HepG2 (cell line): ENCODE measurements around the gene LDLRAD4. TPM values are rescaled to one million over a fixed set of nuclear protein-coding genes. Genes with fewer than 3 reads are reported as not detected.

ENCODE experiments used
- ATAC-seq: fragments of 200-7000 bp; cut with Tn5 transposase; 3 replicates; pipeline ENCODE4 v1.9.1; 2020; ENCODE audit warnings: mild to moderate bottlenecking, moderate library complexity
- BruUV-seq: library from RNA; stranded (reverse); fragments of 400-500 nt; replicated peaks from 2 replicates; lab custom pipeline; 2021; lab: Mats Ljungman, UMichigan
- CTCF ChIA-PET: fragments of 300-600 bp; formaldehyde crosslinking; extraction: SDS; loops from one replicate; lab custom pipeline; 2021; ENCODE audit warnings: low total read pairs, inconsistent platforms, low intra/inter-chr PET ratio; lab: Yijun Ruan, JAX
- POLR2A ChIA-PET: fragments of 350-600 bp; sonication (Branson Sonifier 250); formaldehyde crosslinking; loops from one replicate; lab custom pipeline; 2020; ENCODE audit warnings: antibody characterized with exemption, inconsistent platforms; lab: Yijun Ruan, JAX
- DNase-seq: peaks from one replicate; pipeline ENCODE4 v3.0.0-alpha.2; 2015; ENCODE audit warnings: low spot score
- FAIRE-seq: peaks from 3 replicates; lab custom pipeline; 2011; peaks lifted over from hg19 to GRCh38; lab: Jason Lieb, UNC
- H2AFZ ChIP-seq: one replicate; pipeline ENCODE4 v1.6.1; 2011; ENCODE audit warnings: low read length, inconsistent platforms
- H3K27ac ChIP-seq: fragments of 300-600 bp; 3 replicates; pipeline ENCODE4 v1.8.0; 2011; ENCODE audit warnings: mixed run types, mild to moderate bottlenecking, mixed read lengths, low read length, inconsistent platforms; ENCODE audit not compliant: insufficient read depth; ENCODE audit errors: extremely low read length
- H3K27me3 ChIP-seq, 2 experiments: fragments of 200-600 bp in 1 of 2; 2 replicates in 1 of 2; 3 replicates in 1 of 2; pipeline versions ENCODE4 v1.6.0 to v1.8.0; 2011; ENCODE audit warnings: low read length in 2 of 2, mild to moderate bottlenecking in 2 of 2, moderate library complexity in 2 of 2, inconsistent platforms in 1 of 2; ENCODE audit not compliant: insufficient read depth in 2 of 2, control insufficient read depth in 1 of 2
- H3K36me3 ChIP-seq, 2 experiments: fragments of 200-600 bp in 1 of 2; replicated peaks in 1 of 2; 2 replicates in 1 of 2; 3 replicates in 1 of 2; pipeline versions ENCODE4 v1.5.1 to v1.8.0; 2011; ENCODE audit warnings: low read length in 2 of 2, inconsistent platforms in 1 of 2; ENCODE audit not compliant: insufficient read depth in 2 of 2, control insufficient read depth in 1 of 2
- H3K4me1 ChIP-seq: 2 replicates; pipeline ENCODE4 v1.5.1; 2012; ENCODE audit warnings: low read length, inconsistent platforms; ENCODE audit not compliant: insufficient read depth
- H3K4me2 ChIP-seq: 2 replicates; pipeline ENCODE4 v1.6.0; 2011; ENCODE audit warnings: low read depth, low read length, inconsistent platforms
- H3K4me3 ChIP-seq, 3 experiments: fragments of 200-600 bp in 1 of 3; sonication (generic), shearing (Covaris generic) in 1 of 3; replicated peaks in 1 of 3; 2 replicates each; pipeline ENCODE4 v1.5.1; 2011 to 2016; ENCODE audit warnings: low read length in 3 of 3, inconsistent platforms in 2 of 3, low read depth in 2 of 3, mild to moderate bottlenecking in 2 of 3, control low read depth in 1 of 3, mixed read lengths in 1 of 3; ENCODE audit not compliant: insufficient read depth in 1 of 3
- H3K79me2 ChIP-seq: one replicate; pipeline ENCODE4 v1.6.1; 2011; ENCODE audit warnings: low read length, inconsistent platforms; ENCODE audit not compliant: insufficient read depth
- H3K9ac ChIP-seq: 2 replicates; pipeline ENCODE4 v1.6.0; 2011; ENCODE audit warnings: mild to moderate bottlenecking, low read depth, low read length, inconsistent platforms; ENCODE audit not compliant: insufficient read depth
- H3K9me3 ChIP-seq: 2 replicates; pipeline ENCODE4 v1.5.1; 2012; ENCODE audit warnings: mild to moderate bottlenecking, low read length
- H4K20me1 ChIP-seq: 2 replicates; pipeline ENCODE4 v1.6.0; 2011; ENCODE audit warnings: inconsistent platforms, mild to moderate bottlenecking, low read length, moderate library complexity; ENCODE audit not compliant: insufficient read depth
- ATAD3A ChIP-seq: sonication (generic); formaldehyde crosslinking; IDR thresholded peaks from 2 replicates; pipeline ENCODE4 v1.4.0; 2020; ENCODE audit warnings: missing genetic modification reagents
- EHMT2 ChIP-seq: fragments of 200-600 bp; sonication (generic); IDR thresholded peaks from 2 replicates; pipeline ENCODE4 v1.7.0; 2017; ENCODE audit warnings: antibody characterized with exemption, low read depth, low read length, borderline replicate concordance
- EP300 ChIP-seq, 3 experiments: sonication (generic) in 1 of 3; formaldehyde crosslinking in 1 of 3; IDR thresholded peaks; 2 replicates each; pipeline versions ENCODE4 v1.5.1 to v1.6.1; 2011 to 2020; ENCODE audit warnings: low read depth in 2 of 3, low read length in 2 of 3, borderline replicate concordance in 1 of 3, improper control_type of control experiment in 1 of 3, mild to moderate bottlenecking in 1 of 3, missing genetic modification reagents in 1 of 3, moderate library complexity in 1 of 3
- ETV5 ChIP-seq: IDR thresholded peaks from 2 replicates; pipeline ENCODE4 v1.6.1; 2018; ENCODE audit warnings: missing biosample characterization, missing genetic modification reagents, inconsistent platforms, borderline replicate concordance
- IRF2 ChIP-seq: IDR thresholded peaks from 2 replicates; pipeline ENCODE4 v1.6.1; 2018; ENCODE audit warnings: missing genetic modification reagents, missing compliant biosample characterization
- KLF12 ChIP-seq: sonication (generic); formaldehyde crosslinking; IDR thresholded peaks from 2 replicates; pipeline ENCODE4 v1.4.0; 2020; ENCODE audit warnings: missing genetic modification reagents, borderline replicate concordance
- MYNN ChIP-seq: sonication (generic); formaldehyde crosslinking; IDR thresholded peaks from 2 replicates; pipeline ENCODE4 v1.4.0; 2020; ENCODE audit warnings: mild to moderate bottlenecking, low read depth, missing genetic modification reagents
- ZMYM2 ChIP-seq: sonication (generic); formaldehyde crosslinking; IDR thresholded peaks from 2 replicates; pipeline ENCODE4 v1.8.0; 2022; ENCODE audit warnings: mild to moderate bottlenecking, missing genetic modification reagents
- ZNF251 ChIP-seq: sonication (generic); formaldehyde crosslinking; IDR thresholded peaks from 2 replicates; pipeline ENCODE4 v1.9.0; 2021; ENCODE audit warnings: mild to moderate bottlenecking, missing genetic modification reagents
- ZNF572 ChIP-seq: sonication (generic); formaldehyde crosslinking; IDR thresholded peaks from 2 replicates; pipeline ENCODE4 v1.5.1; 2020; ENCODE audit warnings: mild to moderate bottlenecking, missing genetic modification reagents
- ZSCAN20 ChIP-seq: sonication (generic); formaldehyde crosslinking; IDR thresholded peaks from 2 replicates; pipeline ENCODE4 v1.4.0; 2020; ENCODE audit warnings: missing genetic modification reagents, mild to moderate bottlenecking, borderline replicate concordance
- ZSCAN25 ChIP-seq: sonication (generic); formaldehyde crosslinking; IDR thresholded peaks from 2 replicates; pipeline ENCODE4 v1.8.0; 2022; ENCODE audit warnings: mild to moderate bottlenecking, missing genetic modification reagents
- WGBS: methylation state at CpG from one replicate; pipeline ENCODE4 v1.1.6; 2017; ENCODE audit warnings: low lambda C conversion rate; 5-methylcytosine and 5-hydroxymethylcytosine counted together
- in situ Hi-C: cut with HindIII; loops from 2 replicates; pipeline ENCODE4 v1.10.0; 2017; ENCODE audit warnings: low pct_unique_long_range_greater_than_20kb; ENCODE audit not compliant: extremely low pct_ligation_motif_present
- intact Hi-C: fragments of 100-400 bp; cut with micrococcal nuclease; formaldehyde crosslinking; loops from one replicate; pipeline ENCODE4 v1.10.0; 2022; ENCODE audit not compliant: unreplicated experiment
- polyA plus RNA-seq, 8 experiments: library from polyadenylated mRNA; depleted of rRNA in 3 of 8; stranded (reverse) in 7 of 8; unstranded in 1 of 8; fragments of >200 nt; fragmentation: Illumina TruSeq in 4 of 8; extraction: Trizol in 4 of 8; gene quantifications; 2 replicates each; pipeline versions ENCODE4 v1.2.1 to v1.2.3, GENCODE V29; 2011 to 2016; ENCODE audit warnings: low read depth in 4 of 8, missing spikeins in 1 of 8, mixed read lengths in 1 of 8; ENCODE audit not compliant: insufficient read depth in 1 of 8
- total RNA-seq, 5 experiments: library from RNA; depleted of rRNA; stranded (reverse); fragments of >200 nt; fragmentation: Illumina TruSeq; extraction: Trizol; gene quantifications; 2 replicates each; pipeline ENCODE4 v1.2.3, GENCODE V29; 2016; ENCODE audit warnings: low read depth in 1 of 5
- TF ChIP-seq, protein P1 (sequence below): IDR thresholded peaks from 2 replicates; pipeline ENCODE4 v1.6.1; 2016; ENCODE audit warnings: missing compliant biosample characterization, missing genetic modification reagents, borderline replicate concordance
- TF ChIP-seq, protein P2 (sequence below): sonication (generic); formaldehyde crosslinking; IDR thresholded peaks from 2 replicates; pipeline ENCODE4 v1.5.0; 2020; ENCODE audit warnings: mild to moderate bottlenecking, missing genetic modification reagents, moderate library complexity
- TF ChIP-seq, protein P3 (sequence below): IDR thresholded peaks from 2 replicates; pipeline ENCODE4 v1.6.1; 2016; ENCODE audit warnings: low read depth, borderline replicate concordance

Gene LDLRAD4
- total and polyA plus RNA-seq, 2 of the 13 experiments (the other 11 are each of a cell fraction or from before 2014, with no cell fraction given): 13.6 to 20.9 TPM

DNA sequence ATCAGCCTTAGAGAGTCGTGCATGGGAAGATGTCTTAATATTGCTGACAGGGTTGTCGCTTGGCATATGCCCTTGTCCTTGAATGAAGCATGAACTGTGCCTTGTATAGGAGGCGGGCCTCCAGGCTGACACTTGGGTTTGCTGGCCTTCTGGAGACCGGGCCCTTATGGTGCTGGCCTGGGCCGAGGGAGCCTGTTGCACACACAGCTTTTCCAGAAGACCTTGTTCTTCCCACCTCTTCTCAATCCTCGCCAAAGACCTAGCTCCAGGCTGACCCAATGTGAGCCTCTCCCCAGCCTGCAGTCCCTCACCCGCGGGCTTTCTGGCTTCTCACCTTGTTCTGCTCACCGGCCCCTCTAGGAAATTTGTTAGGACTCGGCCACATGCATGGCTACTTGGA, 308.7 kb downstream of the LDLRAD4 start:
- WGBS: 92% methylated on average over 7 of the region's 10 CpGs
- intact Hi-C loops: no loop called here
- Histone ChIP-seq H3K9ac (no peak overlapping the region), H3K27ac (no peak overlapping the region), H4K20me1 (no peaks in the 10 kb centered on the region), H2AFZ (no peak overlapping the region), H3K79me2 (no peaks in the 10 kb centered on the region), H3K4me3 (no peak overlapping the region), H3K36me3 (no peaks in the 10 kb centered on the region; a peak in 1 of 5 replicates), H3K4me2 (no peak overlapping the region), H3K9me3 (no peaks in the 10 kb centered on the region), H3K27me3 (no peaks in the 10 kb centered on the region), H3K4me1 (peaks cover 1% of the 10 kb centered on the region)
- ChIA-PET POLR2A (no interaction called here), CTCF (no interaction called here)
- no peak for TF ChIP-seq MYNN (CRISPR knock-in tag)
- TF ChIP-seq ZSCAN25: no peak
- no peak for TF ChIP-seq IRF2 (CRISPR knock-in tag)
- TF ChIP-seq EP300 (IDR thresholded peaks at IDR 0.05; ENCODE audit: low read depth in 2 of 2, low read length in 2 of 2): no peak
- TF ChIP-seq EP300 (CRISPR knock-in tag; IDR thresholded peaks at IDR 0.05; ENCODE audit: borderline replicate concordance): no peak
- TF ChIP-seq ZNF572: no peak
- TF ChIP-seq, protein P1, sequence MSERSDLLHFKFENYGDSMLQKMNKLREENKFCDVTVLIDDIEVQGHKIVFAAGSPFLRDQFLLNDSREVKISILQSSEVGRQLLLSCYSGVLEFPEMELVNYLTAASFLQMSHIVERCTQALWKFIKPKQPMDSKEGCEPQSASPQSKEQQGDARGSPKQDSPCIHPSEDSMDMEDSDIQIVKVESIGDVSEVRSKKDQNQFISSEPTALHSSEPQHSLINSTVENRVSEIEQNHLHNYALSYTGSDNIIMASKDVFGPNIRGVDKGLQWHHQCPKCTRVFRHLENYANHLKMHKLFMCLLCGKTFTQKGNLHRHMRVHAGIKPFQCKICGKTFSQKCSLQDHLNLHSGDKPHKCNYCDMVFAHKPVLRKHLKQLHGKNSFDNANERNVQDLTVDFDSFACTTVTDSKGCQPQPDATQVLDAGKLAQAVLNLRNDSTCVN (CRISPR knock-in tag): no peak
- TF ChIP-seq ATAD3A (CRISPR knock-in tag): no peak
- no peak for TF ChIP-seq ZNF251 (CRISPR knock-in tag)
- TF ChIP-seq KLF12 (CRISPR knock-in tag): no peak
- no peak for TF ChIP-seq EHMT2
- no peak for TF ChIP-seq ZSCAN20 (CRISPR knock-in tag)
- no peak for TF ChIP-seq ZMYM2 (CRISPR knock-in tag)
- TF ChIP-seq, protein P2, sequence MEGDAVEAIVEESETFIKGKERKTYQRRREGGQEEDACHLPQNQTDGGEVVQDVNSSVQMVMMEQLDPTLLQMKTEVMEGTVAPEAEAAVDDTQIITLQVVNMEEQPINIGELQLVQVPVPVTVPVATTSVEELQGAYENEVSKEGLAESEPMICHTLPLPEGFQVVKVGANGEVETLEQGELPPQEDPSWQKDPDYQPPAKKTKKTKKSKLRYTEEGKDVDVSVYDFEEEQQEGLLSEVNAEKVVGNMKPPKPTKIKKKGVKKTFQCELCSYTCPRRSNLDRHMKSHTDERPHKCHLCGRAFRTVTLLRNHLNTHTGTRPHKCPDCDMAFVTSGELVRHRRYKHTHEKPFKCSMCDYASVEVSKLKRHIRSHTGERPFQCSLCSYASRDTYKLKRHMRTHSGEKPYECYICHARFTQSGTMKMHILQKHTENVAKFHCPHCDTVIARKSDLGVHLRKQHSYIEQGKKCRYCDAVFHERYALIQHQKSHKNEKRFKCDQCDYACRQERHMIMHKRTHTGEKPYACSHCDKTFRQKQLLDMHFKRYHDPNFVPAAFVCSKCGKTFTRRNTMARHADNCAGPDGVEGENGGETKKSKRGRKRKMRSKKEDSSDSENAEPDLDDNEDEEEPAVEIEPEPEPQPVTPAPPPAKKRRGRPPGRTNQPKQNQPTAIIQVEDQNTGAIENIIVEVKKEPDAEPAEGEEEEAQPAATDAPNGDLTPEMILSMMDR (CRISPR knock-in tag): no peak
- TF ChIP-seq, protein P3, sequence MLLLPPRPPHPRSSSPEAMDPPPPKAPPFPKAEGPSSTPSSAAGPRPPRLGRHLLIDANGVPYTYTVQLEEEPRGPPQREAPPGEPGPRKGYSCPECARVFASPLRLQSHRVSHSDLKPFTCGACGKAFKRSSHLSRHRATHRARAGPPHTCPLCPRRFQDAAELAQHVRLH (CRISPR knock-in tag): no peak
- no peak for TF ChIP-seq ETV5 (CRISPR knock-in tag)
- DNase-seq (no peak), ATAC-seq (no peak), FAIRE-seq (no peak)
- BruUV-seq: no TSS peak
- in situ Hi-C loops: no loop called here
